ENCODE data around the gene HOMEZ.
A peak's percentile ranks its signal among the peaks of the same experiment; 100 is the strongest.
"Not testable (repeated sequence)": the region's sequence is repeated elsewhere in the genome, so short reads cannot be mapped to it uniquely, and the experiment has no call there.

The HOMEZ gene

GRCh38 chr14:23286020-23286901, at the start of gene HOMEZ:
TSS of gene HOMEZ (minus strand) at chr14:23286132. CDS start at chr14:23285952, 180 bp downstream.
- DNase-seq: peak; percentile 99

GRCh38 chr14:23335623-23336022, 49.7 kb upstream of the HOMEZ start:
- DNase-seq: no peak

- DNase-seq: peak; percentile 86
These were observed 42.2 kb upstream of the HOMEZ start for GRCh38 chr14:23327947-23328744.

- no peak for DNase-seq
These were observed 40.8 kb upstream of the HOMEZ start for GRCh38 chr14:23326491-23327332.

GRCh38 chr14:23325746-23326145, 39.8 kb upstream of the HOMEZ start:
- DNase-seq: not testable (repeated sequence)

- DNase-seq: no peak
These were observed 39.1 kb upstream of the HOMEZ start for GRCh38 chr14:23324993-23325392.

- DNase-seq: no peak
These were observed 38.5 kb upstream of the HOMEZ start for GRCh38 chr14:23324455-23324846.

GRCh38 chr14:23323838-23324454, 38.0 kb upstream of the HOMEZ start:
- DNase-seq: no peak

- DNase-seq: no peak
These were observed 36.9 kb upstream of the HOMEZ start for GRCh38 chr14:23322568-23323517.

- peak; percentile 85 for DNase-seq
These were observed 35.9 kb upstream of the HOMEZ start for GRCh38 chr14:23321572-23322547.

GRCh38 chr14:23320584-23321571, 34.9 kb upstream of the HOMEZ start, which contains the start of gene PABPN1:
TSS of gene PABPN1 (plus strand) at chr14:23321457. CDS start at chr14:23321470, 13 bp downstream.
- peak; percentile 98 for DNase-seq

GRCh38 chr14:23319746-23320583, 34.0 kb upstream of the HOMEZ start:
- no peak for DNase-seq

- no peak for DNase-seq
These were observed 30.4 kb upstream of the HOMEZ start for GRCh38 chr14:23316300-23316699.

GRCh38 chr14:23310546-23310945, 24.6 kb upstream of the HOMEZ start:
- no peak for DNase-seq

- no peak for DNase-seq
These were observed 23.0 kb upstream of the HOMEZ start for GRCh38 chr14:23308721-23309445.

GRCh38 chr14:23307687-23308644, 22.0 kb upstream of the HOMEZ start:
- DNase-seq: no peak
